Measurements from ENCODE around the gene ZIK1.
A peak's percentile ranks its signal among the peaks of the same experiment; 100 is the strongest.

ZIK1 gene

DNA sequence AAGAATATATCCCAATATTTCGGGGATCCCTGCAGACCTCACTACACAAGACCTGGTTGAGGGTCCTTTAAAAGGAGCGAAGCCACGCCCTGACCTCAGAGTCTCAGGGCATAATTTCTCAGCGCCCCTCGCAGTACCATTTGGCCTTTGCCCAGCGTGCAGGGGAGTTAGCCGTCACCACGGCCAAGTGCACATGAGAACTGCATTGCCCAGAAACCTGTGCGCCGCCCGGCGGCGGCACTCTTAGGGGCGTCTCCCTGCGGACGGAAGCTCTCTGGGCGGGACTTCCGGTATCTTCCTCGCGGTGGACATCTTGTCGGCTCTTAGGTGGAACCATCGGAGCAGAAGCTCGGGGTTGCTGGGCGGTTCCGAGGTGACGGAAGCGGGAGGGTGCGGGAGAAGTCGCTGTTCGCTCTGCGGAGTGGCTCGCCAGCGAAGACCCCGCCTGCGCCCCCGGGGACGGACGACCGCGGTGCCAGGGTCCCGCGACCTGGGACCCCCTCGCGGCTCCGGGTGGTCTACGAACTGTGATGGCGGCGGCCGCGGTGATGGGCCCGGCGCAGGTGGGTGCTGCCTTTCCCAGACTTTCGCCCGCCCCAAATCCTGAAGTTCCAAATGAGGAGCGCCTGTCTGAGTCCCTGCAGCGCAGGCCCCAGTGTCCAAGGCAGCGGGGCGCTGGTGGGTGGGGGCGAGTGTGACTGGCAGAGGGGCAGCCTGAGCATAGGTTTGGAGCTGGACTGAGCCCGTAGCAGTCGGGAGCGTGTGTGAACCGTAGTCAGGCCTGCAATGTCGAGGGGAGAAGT lies 30.2 kb downstream of the ZIK1 start, which contains the start of gene ZNF134:
Gene ZNF134, plus strand, starts transcription at position 302 of the 803 bp plus-strand sequence. CDS start 5,227 bp downstream, outside the sequence.
- DNase-seq: peak; percentile 97

DNA sequence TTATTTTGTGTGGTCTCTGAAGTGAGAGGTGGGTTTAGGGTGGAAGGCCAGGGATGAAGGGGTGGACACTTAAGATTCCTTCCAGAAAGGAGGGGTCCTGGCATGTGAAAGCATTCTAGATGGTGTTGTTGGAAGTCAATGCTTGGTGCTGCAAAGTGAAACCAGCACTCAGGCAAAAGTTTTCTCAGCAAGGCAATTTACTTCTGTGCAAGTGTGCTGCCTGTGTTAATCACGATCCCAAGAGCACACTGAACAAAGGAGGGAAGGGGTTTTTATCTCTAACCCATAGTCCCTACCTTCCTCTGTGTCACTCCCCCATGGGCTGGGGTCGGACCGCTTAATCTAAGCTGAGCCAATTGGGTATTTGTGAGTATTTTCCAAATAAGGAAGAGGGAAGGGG lies 31.4 kb downstream of the ZIK1 start:
- no peak for DNase-seq

DNA sequence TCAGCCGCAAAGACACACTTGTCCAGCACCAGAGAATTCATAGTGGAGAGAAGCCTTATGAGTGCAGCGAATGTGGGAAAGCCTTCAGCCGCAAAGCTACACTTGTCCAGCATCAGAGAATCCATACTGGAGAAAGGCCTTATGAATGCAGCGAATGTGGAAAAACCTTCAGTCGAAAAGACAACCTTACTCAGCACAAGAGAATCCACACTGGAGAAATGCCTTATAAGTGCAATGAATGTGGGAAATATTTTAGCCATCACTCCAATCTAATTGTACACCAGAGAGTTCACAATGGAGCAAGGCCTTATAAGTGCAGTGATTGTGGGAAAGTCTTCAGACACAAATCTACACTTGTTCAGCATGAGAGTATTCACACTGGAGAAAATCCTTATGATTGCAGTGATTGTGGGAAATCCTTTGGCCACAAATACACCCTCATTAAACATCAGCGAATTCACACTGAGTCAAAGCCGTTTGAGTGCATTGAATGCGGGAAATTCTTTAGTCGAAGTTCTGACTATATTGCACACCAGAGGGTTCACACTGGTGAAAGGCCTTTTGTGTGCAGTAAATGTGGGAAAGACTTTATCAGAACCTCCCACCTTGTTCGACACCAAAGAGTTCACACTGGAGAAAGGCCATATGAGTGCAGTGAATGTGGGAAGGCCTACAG lies 36.9 kb downstream of the ZIK1 start:
- DNase-seq: no peak

DNA sequence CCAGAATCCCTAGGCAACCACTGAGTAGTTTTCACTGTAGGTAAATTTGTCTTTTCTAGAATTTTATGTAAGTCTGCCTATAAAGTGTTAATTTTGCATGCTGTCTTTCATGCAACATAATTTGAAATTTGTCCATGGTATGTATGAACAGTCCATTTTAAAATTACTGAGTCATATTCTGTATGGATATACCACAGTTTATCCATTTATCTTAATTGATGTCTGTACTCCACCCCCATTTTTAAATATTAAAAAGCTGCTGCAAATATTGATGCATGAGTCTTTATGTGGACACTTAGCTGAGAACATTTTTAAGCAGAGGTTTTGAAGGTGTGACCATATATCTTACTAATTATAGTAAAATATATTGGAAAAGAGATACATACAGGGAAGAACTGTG lies 39.1 kb downstream of the ZIK1 start:
- DNase-seq: no peak

DNA sequence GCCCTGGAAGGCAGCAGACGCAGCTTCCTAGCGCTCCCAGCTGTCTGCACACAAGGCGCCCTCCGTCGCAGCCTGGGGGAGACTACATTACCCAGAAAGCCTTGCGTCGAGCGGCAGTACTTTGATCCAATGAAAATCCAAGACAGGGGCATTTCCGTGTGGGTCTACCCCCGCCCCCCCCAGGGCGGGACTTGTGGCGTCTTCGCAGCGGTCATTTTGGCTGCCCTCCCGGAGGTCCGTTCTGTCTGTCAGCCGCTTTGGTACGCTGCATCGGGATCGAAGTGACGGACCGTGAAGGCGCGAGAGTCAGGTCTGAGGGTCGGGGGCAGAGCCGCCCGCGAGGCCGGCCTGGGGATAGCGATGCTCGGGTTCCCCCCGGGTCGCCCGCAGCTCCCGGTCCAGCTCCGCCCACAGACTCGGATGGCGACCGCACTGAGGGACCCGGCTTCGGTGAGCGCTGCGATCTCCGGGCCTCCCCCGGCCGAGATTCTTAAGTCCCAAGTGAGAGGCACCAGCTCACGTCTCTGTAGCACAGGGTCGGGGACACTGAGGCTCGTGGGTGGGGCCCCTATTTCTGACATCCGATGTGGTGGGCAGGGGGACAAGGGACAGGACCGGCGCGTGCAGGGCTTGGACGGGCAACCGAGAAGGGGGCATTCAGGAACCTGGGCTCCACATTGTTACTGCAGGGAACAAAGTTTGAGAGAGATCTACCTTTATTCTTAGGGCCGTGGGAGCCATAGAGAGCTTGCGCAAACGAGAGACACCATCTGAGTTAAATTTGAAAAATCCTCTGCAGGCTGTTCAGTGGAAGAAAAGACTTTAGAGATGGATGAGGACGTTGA lies 49.3 kb downstream of the ZIK1 start, which contains the start of gene ZNF211:
Gene ZNF211, plus strand, starts transcription at position 182 of the 845 bp plus-strand sequence. Its CDS starts 179 bp downstream, at position 361.
- peak; percentile 99 for DNase-seq

DNA sequence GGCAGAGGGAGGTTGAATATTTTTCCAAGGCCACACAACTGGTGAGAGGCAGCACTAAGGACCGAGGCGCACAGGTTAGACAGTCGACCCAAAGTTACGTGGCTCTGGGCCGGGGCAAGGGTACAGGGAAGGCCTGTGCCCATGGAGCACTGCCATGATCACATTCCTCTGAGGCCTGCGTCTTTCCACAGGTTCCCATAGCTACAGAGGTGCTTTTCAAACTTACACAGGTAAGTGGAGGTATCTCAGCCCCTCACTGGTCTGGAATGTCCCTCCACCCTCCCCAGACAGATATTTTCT lies 49.8 kb downstream of the ZIK1 start:
- DNase-seq: no peak

DNA sequence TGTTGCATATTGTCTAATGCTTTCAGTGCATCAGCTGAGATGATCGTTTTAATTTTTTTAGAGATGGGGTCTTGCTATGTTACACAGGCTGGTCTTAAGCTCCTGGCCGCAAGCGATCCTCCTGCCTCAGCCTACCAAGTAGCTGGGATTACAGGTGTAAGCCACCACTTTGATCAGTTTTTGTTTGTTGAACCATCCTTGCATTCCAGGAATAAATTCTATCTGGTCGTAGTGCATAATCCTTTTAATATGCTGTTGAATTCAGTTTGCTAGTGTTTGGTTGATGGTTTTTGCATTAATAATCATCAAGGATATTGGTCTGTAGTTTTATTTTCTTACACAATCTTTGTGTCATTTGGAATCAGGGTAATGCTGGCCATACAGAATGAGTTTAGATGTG lies 53.4 kb downstream of the ZIK1 start:
- no peak for DNase-seq

DNA sequence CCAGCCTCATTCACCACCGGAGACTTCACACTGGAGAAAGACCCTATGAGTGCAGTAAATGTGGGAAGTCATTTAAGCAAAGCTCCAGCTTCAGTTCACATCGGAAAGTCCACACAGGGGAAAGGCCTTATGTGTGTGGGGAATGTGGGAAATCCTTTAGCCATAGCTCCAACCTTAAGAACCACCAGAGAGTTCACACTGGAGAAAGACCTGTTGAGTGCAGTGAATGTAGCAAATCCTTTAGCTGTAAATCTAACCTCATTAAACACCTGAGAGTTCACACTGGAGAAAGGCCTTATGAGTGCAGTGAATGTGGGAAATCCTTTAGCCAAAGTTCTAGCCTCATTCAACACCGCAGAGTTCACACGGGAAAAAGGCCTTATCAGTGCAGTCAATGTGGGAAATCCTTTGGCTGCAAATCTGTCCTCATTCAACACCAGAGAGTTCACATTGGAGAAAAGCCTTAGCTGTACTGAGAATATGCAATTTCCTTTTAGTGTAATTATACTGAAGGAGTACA lies 57.8 kb downstream of the ZIK1 start:
- DNase-seq: no peak

DNA sequence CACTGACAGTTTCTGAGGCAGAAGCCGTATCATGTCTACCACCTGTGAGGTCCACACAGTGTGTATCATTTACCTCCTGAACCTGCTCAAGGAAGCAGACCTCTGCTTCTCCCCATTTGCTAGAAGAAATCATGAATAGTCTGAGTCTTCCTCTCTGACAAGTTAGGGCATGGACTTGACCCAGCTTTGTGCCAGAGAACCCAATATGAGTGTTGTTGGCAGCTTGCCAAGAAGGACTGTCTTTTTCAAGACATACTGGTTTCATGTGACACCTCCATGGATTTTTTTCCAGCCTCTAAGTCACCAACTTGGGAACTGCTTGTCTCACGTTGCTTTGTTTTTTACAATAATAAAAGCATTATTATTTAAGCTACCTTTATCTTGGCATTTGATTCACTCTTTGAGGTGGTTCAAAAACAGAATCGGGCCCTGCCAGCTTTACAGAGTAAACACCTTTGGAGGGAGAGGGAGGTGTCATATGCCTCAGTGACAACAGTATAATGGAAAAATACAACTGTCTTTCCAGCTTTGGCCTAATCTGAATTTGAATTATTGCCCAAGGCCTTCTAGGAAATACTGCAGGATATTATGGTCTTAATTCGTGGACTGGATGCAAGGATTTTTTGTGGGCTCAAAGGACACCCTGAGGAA lies 58.6 kb downstream of the ZIK1 start:
- no peak for DNase-seq
